22Rv1 (cell line): Measurements from ENCODE around the gene GPR173.

Source experiments
- H3K27ac ChIP-seq: fragments of 450-650 bp; 2 replicates; pipeline ENCODE4 v1.5.1; 2017
- CTCF ChIP-seq: fragments of 450-650 bp; IDR thresholded peaks from 2 replicates; pipeline ENCODE4 v1.5.1; 2017; ENCODE audit warnings: mild to moderate bottlenecking
- ZFX ChIP-seq: fragments of 450-650 bp; IDR thresholded peaks from 2 replicates; pipeline ENCODE4 v1.6.1; 2017; ENCODE audit warnings: antibody characterized with exemption, borderline replicate concordance

GPR173 gene

GRCh38 chrX:53065104-53065503 is 16.5 kb downstream of the GPR173 start:
- TF ChIP-seq ZFX = no peak
- H3K27ac ChIP-seq = no peak overlapping the region

GRCh38 chrX:53071064-53071463 is 22.5 kb downstream of the GPR173 start:
- no peak overlapping the region for H3K27ac ChIP-seq
- no peak for TF ChIP-seq CTCF
- no peak for TF ChIP-seq ZFX

- peak overlapping the region; percentile 82 for H3K27ac ChIP-seq
- peak; percentile 63 for TF ChIP-seq CTCF
- TF ChIP-seq ZFX = no peak
Measured at GRCh38 chrX:53071604-53072417, 23.2 kb downstream of the GPR173 start.

GRCh38 chrX:53072418-53073114 is 24.0 kb downstream of the GPR173 start:
- no peak for TF ChIP-seq CTCF
- TF ChIP-seq ZFX = no peak
- H3K27ac ChIP-seq = peak overlapping the region; percentile 82

GRCh38 chrX:53073115-53073586 is 24.6 kb downstream of the GPR173 start:
- H3K27ac ChIP-seq = peak overlapping the region; percentile 82
- TF ChIP-seq CTCF (no peak), ZFX (no peak)

GRCh38 chrX:53075011-53075410 is 26.4 kb downstream of the GPR173 start:
- TF ChIP-seq ZFX = no peak
- TF ChIP-seq CTCF = no peak
- H3K27ac ChIP-seq = peak overlapping the region; percentile 22; the same call in 1 of the 2 replicates

GRCh38 chrX:53076671-53077070 is 28.1 kb downstream of the GPR173 start:
- no peak for TF ChIP-seq ZFX
- TF ChIP-seq CTCF = no peak
- no peak overlapping the region for H3K27ac ChIP-seq
